ENCODE data around the gene SEPTIN2. TPM values are rescaled to one million over a fixed set of nuclear protein-coding genes. Genes with fewer than 3 reads are reported as not detected.
A peak's percentile ranks its signal among the peaks of the same experiment; 100 is the strongest.
"Not testable (repeated sequence)": the region's sequence is repeated elsewhere in the genome, so short reads cannot be mapped to it uniquely, and the experiment has no call there.

Gene SEPTIN2
- total RNA-seq, 1 experiment from 2014 or later = 353 TPM

DNA sequence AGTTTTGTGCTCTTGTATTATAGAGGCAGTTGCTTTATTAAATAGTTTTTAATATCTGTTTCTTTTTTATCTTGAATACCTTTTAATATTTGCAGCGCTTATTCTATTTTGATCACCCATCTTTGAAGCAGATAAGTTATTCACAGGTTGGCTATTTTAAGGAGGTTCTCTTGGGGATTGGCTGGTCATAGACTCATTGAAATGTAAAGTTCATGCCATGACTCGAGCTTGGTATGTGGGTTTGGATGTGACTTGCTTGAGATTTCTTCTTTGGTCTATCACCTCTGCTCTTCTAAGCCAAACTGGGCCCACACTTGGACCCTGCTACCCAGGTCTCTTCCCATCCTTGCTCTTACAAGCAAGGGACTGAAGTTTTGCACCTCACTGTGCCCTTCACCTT, 74.0 kb downstream of the SEPTIN2 start (continued):
- TF ChIP-seq, protein P1, sequence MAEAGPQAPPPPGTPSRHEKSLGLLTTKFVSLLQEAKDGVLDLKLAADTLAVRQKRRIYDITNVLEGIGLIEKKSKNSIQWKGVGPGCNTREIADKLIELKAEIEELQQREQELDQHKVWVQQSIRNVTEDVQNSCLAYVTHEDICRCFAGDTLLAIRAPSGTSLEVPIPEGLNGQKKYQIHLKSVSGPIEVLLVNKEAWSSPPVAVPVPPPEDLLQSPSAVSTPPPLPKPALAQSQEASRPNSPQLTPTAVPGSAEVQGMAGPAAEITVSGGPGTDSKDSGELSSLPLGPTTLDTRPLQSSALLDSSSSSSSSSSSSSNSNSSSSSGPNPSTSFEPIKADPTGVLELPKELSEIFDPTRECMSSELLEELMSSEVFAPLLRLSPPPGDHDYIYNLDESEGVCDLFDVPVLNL (CRISPR knock-in tag; IDR thresholded peaks at IDR 0.05; ENCODE audit: borderline replicate concordance, low read depth) = no peak
- TF ChIP-seq MYBL2 (CRISPR knock-in tag; IDR thresholded peaks at IDR 0.05) (no peak), ZNF423 (CRISPR knock-in tag; IDR thresholded peaks at IDR 0.05) (no peak)
- TF ChIP-seq, protein P2, sequence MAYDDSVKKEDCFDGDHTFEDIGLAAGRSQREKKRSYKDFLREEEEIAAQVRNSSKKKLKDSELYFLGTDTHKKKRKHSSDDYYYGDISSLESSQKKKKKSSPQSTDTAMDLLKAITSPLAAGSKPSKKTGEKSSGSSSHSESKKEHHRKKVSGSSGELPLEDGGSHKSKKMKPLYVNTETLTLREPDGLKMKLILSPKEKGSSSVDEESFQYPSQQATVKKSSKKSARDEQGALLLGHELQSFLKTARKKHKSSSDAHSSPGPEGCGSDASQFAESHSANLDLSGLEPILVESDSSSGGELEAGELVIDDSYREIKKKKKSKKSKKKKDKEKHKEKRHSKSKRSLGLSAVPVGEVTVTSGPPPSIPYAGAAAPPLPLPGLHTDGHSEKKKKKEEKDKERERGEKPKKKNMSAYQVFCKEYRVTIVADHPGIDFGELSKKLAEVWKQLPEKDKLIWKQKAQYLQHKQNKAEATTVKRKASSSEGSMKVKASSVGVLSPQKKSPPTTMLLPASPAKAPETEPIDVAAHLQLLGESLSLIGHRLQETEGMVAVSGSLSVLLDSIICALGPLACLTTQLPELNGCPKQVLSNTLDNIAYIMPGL (CRISPR knock-in tag; IDR thresholded peaks at IDR 0.05) = no peak

DNA sequence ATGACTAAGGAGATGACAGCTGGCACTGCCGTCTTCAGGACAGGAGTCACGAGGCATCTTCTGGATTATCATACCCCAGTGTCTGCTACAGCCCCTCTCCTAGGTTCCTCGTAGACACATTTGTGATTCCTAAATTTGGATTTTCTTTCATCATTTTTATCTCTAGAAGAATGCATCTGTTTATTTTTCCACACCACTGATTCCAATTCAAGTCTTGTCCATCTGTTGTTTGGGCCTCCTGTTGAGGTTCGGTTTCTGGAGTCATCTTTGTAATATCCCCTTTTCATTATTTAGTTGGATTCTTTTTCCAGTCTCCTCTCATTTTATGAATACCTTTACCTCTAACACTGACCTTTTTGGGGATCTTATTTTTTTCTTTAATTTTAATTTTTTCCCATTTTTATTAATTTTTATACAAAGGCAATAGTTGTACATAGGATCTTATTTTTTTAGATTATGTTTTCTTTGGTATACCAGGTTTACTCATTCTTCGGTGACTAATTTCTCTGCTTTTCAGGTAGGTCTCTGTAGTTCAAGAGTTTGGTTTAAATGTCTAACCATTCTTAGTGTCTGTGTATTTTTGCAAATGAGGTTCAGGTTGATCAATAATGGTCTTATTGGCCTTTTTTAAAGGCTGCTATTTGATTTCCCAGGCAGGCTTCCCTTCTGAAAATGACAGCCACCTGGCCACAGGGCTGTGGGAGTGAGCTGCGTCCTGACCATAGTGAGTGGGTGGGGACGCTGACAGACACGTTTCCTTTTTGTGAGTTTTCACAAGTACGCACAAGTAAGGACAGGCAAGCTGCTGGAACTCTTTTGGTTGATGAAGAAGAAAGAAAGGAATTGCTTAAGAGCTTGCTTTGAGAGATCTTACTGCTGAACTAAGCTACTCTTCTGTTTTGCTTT, 74.8 kb downstream of the SEPTIN2 start:
- H3K4me3 Mint-ChIP-seq = no peak overlapping the region
- H3K36me3 Mint-ChIP-seq = peaks cover 8% of the 10 kb centered on the region
- no peaks in the 10 kb centered on the region for H3K27me3 Mint-ChIP-seq (ENCODE audit: low read depth)
- CTCF ChIA-PET = interaction anchor here (2.1 kb wide), 1 partner anchor 28 kb away, joined by 12 read pairs; no protein-coding TSS in a partner anchor
- ATAC-seq = no peak
- H3K9me3 Mint-ChIP-seq = peaks cover 7% of the 10 kb centered on the region; the same call in 1 of the 2 replicates
- no peak for TF ChIP-seq FOXP1 (CRISPR knock-in tag; IDR thresholded peaks at IDR 0.05; ENCODE audit: borderline replicate concordance)
- no peak for TF ChIP-seq EMX1 (CRISPR knock-in tag; IDR thresholded peaks at IDR 0.05)
- no peak for TF ChIP-seq ZNF423 (CRISPR knock-in tag; IDR thresholded peaks at IDR 0.05)
- TF ChIP-seq, protein P3, sequence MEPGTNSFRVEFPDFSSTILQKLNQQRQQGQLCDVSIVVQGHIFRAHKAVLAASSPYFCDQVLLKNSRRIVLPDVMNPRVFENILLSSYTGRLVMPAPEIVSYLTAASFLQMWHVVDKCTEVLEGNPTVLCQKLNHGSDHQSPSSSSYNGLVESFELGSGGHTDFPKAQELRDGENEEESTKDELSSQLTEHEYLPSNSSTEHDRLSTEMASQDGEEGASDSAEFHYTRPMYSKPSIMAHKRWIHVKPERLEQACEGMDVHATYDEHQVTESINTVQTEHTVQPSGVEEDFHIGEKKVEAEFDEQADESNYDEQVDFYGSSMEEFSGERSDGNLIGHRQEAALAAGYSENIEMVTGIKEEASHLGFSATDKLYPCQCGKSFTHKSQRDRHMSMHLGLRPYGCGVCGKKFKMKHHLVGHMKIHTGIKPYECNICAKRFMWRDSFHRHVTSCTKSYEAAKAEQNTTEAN (CRISPR knock-in tag; IDR thresholded peaks at IDR 0.05) = no peak
- TF ChIP-seq, protein P4, sequence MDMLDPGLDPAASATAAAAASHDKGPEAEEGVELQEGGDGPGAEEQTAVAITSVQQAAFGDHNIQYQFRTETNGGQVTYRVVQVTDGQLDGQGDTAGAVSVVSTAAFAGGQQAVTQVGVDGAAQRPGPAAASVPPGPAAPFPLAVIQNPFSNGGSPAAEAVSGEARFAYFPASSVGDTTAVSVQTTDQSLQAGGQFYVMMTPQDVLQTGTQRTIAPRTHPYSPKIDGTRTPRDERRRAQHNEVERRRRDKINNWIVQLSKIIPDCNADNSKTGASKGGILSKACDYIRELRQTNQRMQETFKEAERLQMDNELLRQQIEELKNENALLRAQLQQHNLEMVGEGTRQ (CRISPR knock-in tag; IDR thresholded peaks at IDR 0.05) = no peak
- TF ChIP-seq JUN (CRISPR knock-in tag; IDR thresholded peaks at IDR 0.05) = no peak
- no peak for TF ChIP-seq RELA (CRISPR knock-in tag; IDR thresholded peaks at IDR 0.05; ENCODE audit: borderline replicate concordance)
- 0 out of 2 replicates have a peak, but pooled peaks cover 6% of the 10 kb centered on the region for H3K4me1 Mint-ChIP-seq
- no peak for DNase-seq (ENCODE audit: low spot score)
- POLR2A ChIA-PET = no interaction called here
- no peak overlapping the region for H3K27ac Mint-ChIP-seq

DNA sequence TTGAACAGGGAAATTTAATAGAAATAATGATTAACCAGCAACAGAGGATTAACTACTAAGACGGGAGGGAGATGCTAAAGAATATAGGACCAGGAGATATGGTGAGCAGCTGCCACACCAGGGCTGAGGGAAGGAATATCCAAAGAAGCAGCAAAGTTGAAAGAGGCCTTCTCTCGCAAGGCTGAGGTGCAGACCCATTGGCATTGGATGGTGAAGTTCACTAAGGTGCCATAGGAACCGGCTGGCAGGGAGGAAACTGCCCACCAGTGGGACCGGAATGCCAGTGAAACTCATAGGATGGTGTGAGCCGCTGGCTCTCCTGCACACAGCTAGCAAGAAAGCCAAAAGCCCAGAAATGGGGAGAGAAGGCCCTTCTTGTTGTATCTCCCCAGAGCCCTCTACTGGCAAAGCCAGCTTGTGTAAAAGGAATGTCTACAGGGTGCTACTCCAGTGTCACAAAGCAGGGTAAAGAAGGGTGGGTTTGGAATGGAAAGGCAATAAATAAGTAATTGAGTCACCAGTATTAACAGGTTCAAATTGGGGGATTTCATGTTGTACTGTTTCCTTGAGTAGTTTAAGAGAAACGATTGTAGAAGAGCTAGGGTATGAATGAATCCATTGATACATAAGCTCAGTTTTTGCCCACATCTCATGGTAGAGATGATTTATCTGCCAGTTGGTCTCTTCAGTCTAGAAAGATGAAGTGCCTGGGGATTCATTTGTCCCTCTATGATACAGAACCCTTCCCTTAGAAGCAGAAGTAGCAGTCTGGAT, 76.4 kb downstream of the SEPTIN2 start:
- H3K27ac Mint-ChIP-seq = no peak overlapping the region
- DNase-seq (ENCODE audit: low spot score) (peak; percentile 27), ATAC-seq (peak; percentile 97)
- no peaks in the 10 kb centered on the region for H3K27me3 Mint-ChIP-seq (ENCODE audit: low read depth)
- POLR2A ChIA-PET = no interaction called here
- H3K4me1 Mint-ChIP-seq = 0 out of 2 replicates have a peak, but pooled peaks cover 6% of the 10 kb centered on the region
- CTCF ChIA-PET = interaction anchor here (0.6 to 2.1 kb wide), 23 partner anchors 9 to 541 kb away, joined by 3 to 12 read pairs (median 3); no protein-coding TSS in a partner anchor
- H3K9me3 Mint-ChIP-seq = peaks cover 7% of the 10 kb centered on the region; the same call in 1 of the 2 replicates
- H3K4me3 Mint-ChIP-seq = no peak overlapping the region
- TF ChIP-seq ZNF671 (CRISPR knock-in tag; IDR thresholded peaks at IDR 0.05) (no peak), CREB1 (CRISPR knock-in tag; IDR thresholded peaks at IDR 0.05) (no peak)
- H3K36me3 Mint-ChIP-seq = peaks cover 10% of the 10 kb centered on the region

GRCh38 chr2:241392753-241393152, 77.0 kb downstream of the SEPTIN2 start:
- POLR2A ChIA-PET; H3K9me3 Mint-ChIP-seq; DNase-seq (ENCODE audit: low spot score); ATAC-seq; H3K27me3 Mint-ChIP-seq (ENCODE audit: low read depth); H3K4me3 Mint-ChIP-seq; H3K27ac Mint-ChIP-seq; H3K4me1 Mint-ChIP-seq; H3K36me3 Mint-ChIP-seq: not testable (repeated sequence)
- CTCF ChIA-PET = interaction anchor here (0.9 to 2.1 kb wide), 12 partner anchors 13 to 541 kb away, joined by 3 to 12 read pairs (median 4); no protein-coding TSS in a partner anchor
